MV-4-11 (cell line): ENCODE results near the gene P2RY12.
"Not testable (repeated sequence)": the region's sequence is repeated elsewhere in the genome, so short reads cannot be mapped to it uniquely, and the experiment has no call there.

Source experiments
- DNase-seq: peaks from one replicate; lab custom pipeline; 2025; lab: John Stamatoyannopoulos, UW

P2RY12 gene

DNA sequence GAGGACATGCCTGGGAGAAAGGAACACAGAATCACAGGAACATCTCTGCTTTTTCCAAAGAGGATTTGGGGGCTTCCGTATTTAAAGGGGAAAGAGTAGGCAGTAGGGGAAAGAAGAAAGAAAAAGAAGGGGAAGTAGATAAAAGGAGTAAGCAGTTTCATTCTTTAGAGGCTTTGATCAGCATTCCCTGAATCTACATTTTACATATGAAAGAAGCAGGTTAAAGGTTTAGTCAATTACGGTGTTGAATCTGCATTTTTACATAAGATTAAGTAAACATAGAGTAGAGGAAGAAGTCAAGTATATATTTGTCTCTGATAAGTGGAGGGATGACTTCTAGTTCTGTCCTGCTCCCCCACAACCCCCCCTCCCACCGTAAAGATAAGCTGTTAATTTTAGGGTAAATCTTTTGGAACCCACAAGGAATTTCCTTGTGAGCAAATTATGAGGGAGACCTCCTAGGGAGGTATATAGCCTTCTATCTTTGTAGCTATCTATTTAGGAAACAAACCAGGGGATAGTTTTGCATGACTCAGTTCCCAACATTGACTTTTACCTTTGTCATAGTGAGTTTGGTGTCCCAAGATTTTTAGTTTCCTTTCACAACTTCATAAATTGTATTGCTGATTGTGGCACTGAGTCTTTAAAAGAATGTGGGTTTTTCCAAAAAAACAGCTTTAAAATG lies 8.7 kb upstream of the P2RY12 start:
- peak; percentile 8 for DNase-seq

DNA sequence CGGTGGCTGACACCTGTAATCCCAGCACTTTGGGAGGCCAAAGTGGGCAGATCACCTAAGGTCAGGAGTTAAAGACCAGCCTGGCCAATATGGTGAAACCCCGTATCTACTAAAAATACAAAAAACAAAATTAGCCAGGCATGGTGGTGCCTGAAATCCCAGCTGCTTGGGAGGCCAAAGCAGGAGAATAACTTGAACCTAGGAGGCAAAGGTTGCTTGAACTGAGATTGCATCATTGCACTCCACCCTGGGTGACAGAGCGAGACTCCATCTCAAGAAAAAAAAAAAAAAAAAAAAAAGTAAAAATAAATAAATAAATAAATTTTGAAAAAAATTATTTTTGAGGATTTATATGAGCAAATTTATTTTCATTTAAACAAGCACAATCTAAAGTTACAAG lies 7.6 kb upstream of the P2RY12 start:
- not testable (repeated sequence) for DNase-seq

DNA sequence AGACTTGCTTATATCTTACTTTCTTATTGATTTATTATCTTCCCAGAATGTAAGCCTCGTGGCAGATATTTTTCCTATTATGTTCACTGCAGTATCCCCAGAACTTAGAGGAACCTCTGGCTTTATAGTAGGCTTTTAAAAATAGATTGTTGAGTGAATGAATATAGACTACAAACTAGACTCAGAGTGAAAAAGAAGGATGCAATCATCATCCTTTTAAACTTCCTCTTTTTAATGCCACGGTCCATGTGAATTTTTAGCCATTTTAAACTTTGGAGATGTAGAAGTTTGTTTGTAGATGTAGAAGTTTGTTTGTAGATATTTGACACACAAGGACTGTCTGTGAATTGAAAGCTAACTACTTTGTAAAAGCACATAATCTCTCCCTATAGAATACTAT lies 7.2 kb upstream of the P2RY12 start:
- peak; percentile 77 for DNase-seq

DNA sequence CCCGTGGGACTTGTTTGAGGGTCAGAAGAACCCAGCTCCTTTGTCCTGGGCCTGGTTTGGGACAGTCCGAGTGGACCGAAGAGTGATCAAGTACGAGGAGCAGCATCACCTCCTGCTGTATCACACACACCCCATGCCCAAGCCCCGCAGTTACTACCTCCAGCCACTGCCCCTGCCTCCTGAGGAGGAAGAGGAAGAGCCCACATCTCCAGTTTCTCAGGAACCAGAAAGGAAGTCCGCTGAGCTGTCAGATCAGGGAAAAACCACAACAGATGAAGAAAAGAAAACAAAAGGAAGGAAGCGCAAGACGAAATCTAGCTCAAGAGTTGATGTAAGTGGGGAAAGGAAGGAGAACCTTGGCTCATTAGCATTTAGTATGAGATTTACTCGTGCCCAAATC lies 3.3 kb upstream of the P2RY12 start:
- peak; percentile 65 for DNase-seq

DNA sequence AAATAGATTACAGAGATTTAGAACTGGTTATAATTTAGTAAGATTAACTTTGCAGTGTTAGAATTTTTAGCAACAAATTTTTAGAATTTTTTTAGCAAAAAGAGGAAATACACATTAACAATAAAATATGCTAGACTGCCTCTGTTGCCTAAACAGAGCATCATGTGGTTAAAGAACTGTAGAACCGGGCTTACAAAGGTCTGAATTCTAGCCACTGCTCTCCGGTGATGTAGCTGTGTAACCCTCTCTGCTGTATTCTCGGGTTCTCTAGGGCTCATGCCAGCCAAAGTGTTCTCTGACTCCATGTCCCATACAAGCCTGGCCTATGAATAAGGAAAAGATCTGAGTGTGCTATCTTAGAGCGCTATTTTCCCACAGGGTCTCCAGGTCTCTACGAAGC lies 2.9 kb upstream of the P2RY12 start:
- peak; percentile 48 for DNase-seq

DNA sequence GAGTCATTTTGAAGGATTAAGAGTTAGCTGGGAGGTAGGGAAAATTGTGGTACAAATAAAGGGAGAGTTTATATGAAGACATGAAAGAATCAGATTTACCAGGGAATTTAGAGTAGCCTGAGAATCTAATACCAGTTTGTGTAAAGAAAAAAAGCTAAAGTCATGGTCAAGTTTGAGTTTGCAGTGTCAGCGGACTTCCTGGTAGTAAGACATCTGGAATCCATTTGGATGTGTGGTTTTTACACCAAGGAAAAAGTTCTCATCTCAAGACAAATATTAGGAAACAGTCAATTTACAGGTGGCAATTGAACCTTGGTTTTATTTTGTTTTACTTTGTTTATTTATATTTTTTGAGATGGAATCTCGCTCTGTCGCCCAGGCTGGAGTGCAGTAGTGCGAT lies 1.5 kb upstream of the P2RY12 start:
- no peak for DNase-seq

DNA sequence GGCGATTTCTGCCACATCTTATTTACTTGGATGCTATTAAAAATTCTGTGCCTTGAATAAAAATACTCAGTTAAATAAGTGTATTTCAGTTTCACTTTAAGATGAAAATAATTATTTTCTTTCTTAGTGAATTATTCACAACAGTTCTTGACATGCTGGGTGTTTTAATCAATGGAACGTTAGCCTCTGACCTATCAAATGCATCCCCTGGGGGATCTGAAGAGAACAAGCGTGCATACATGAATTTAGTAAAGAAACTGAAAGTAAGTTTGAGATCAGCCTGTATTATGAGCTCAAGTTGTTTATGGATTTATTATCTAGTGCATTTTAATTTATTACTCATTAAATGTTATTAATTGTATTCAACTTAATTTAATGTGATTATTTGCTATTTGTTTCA lies 597 bp downstream of the P2RY12 start:
- DNase-seq = no peak

DNA sequence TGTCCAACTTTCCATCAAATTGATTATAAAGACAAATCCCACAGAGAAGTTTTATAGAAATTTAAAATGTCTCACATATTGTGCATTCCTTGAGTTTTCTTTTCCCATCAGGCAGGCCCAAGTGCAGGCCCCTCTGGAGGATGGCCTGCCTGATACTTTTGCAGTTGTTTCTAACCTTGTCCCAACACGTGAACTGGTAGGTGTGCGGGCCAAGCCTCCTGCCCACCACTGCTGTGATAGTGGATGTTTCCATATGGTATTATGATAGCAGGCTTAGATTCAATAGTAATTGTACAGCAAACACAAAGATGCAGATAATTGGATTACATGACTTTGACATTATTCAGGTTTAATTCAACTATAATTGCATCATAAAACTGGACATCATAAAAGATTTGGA lies 1.4 kb downstream of the P2RY12 start:
- DNase-seq = no peak

DNA sequence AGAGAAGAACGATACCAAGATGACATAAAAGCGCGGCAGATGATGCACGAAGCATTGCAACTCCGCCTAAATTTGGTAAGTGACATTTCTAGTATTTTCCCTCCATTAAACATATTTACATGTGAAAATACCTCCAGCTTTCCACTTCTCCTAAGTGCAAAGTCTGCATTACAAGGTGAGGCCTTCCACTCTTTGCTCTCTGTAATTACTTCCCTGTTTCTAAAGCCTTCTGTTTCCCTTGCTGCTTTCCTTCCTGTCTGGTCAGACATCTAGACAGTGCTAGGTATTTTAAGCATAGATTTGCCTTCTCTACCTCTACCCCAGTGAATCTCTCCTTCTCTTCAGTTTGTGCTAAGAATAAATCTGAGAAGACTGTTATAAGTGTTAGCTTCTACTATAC lies 1.9 kb downstream of the P2RY12 start:
- no peak for DNase-seq

DNA sequence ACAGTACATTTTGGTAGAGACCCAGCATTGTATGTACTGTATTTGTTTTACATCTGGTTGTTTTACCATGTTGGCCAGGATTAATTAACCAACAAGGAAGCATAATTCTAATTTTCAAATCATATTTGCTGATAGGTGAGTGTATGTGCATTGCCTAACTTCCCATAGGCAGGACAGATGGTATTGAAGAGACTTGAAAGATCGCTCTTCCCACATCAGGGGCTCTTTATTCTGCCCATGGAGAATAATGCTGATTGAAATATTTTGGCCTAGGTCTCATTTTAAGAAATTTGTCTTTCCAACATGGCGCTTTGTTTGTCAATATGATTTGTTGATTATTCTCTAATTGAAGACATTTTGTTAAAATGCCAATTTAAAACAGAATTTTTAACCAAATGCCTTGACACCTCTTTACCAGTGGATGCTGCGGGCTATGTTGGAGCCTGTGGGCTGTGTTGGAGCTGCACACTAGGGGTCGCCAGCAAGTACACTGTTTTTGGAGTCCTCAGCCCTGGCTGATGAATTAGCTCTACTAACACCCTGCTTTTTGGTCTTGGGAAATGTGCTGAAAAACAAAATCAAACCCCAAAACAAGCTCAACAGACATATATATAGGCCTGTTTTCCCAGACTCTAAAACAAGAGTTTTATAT lies 5.3 kb downstream of the P2RY12 start:
- DNase-seq = peak; percentile 14

DNA sequence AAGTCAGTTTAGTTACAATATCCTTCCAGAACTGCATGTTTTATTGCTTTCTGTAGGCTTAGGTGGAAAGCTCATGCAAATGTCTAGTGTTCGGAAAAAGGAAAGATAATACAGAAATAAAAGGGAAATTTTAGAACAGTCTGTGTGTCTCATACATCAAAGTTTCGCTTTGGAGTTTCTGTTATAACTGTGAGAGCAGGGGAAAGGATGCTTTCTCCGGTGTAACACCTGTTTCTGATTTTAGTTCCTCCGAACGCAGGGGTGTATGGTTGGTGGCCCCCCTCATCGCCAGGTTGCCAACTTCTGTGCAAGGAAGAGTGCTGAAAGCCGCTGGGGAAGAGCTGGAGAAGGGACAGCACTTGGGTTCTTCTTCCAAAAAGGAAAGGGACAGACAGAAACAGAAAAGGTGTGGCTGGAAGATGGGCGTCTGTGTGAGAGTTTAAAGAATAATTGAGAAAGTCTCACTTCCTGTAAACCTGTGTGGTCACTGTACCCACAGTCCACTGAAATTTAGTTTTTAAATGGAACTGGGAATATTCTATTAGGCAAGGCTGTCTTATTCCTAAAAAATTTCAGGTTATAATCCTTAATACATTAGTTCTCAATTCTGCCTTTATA lies 6.7 kb downstream of the P2RY12 start:
- no peak for DNase-seq

DNA sequence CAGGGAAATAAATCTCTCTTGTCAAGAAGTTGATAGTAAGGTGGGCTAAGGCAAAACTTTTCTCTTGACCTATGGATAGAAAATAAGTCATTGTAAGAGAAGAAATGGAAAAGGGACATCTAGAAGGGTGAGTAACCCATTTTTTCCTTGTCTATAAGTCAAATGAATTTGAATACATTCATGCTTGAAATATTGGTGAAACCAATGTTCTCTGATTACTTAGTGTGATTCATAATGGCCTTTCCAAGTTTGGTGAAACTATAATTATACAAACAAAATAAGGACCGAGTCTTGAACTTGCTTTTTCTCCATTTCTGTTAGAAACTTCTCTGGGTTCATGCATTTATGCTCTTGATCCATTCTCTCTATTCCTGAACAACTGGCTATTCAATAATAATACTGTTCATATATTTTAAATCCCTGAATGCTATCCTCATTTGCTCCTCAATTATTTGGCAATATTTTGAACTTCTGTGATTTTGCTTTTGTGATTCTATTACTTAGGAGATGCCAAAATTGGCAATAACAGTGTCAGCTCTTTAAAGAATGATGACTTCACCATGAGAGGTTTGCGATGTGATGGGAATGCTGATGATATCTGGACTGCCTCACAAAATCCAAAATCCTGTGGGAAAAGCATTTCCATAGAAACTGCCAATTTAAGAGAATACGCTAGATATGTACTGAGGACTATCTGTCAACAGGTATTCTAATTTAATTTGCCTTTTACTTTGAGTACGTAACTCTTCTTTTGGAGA lies 12.3 kb downstream of the P2RY12 start:
- DNase-seq = no peak

DNA sequence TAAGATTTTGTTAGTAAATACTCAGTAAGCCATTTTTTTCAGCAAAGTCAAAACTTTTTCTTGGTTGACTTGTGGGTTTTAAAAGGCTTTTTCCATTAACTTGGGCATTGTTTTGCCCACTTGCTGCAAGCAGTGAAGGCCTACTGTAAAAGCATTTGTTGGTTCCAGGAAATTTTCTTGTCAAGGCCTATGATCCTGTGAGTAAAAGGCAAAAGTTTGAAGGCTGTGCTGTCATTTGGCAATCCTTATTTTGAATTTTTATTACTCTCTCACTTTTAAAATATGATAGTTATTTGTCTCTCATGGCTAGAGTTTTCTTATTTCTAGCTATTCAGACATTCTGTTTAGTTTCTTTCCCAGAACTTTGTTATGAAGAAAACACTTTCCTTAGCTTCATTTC lies 13.0 kb downstream of the P2RY12 start:
- DNase-seq = no peak

DNA sequence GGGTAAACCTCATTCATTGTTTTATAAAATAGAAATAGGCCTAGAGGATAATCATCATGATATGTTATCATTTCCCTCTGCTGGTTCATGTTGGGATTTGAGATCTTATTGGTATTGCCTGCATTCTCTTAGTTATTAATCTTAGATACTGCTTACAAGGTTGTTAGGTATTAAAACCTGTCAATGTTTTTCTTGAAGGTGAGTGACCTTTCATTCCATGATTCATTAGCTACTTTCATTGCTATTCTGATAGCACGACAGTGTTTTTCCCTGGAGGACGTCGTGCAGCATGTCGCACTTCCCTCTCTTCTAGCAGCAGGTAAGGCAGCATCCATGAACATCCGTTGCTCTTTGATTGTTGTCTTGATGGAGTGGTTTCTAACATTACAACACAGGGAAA lies 17.1 kb downstream of the P2RY12 start:
- no peak for DNase-seq

DNA sequence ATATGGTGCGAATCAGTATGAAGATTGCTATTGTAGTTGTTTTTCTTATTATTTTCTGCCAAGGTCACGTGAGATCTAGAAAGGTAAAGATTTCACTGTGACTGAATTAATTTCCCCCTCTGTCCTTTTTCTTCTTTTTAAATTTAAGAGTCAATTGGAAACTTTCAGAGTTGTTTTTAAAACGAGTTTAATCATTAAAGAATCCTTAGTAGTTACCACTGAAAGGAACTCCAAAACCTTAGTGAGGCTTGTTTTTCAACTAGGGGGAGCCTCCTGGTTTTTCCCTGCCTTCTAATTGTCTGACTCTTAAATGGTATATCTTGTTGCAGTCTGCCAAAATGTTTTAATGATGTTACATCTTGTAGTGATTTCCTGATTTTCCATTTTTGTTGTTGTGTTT lies 17.6 kb downstream of the P2RY12 start:
- DNase-seq = no peak

DNA sequence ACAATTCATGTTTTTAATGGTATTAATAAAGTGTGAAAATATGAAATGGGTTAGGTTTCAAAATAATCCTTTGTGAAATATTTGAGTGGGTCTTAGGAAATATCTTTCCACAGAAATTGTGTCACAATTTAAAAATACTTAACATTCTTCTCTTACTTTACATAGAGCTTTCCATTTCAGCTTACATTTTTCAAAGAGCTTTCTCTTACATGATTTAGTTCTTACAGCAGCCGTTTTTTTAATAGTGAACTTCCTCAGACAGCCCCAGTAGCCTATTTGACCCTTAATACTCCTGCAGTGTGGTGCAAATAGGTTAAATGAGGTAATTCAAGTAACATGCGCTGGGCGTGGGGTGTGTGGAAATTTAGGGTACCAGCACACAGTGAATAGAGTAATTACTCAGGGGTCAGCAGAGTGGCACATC lies 21.8 kb downstream of the P2RY12 start:
- DNase-seq = peak; percentile 26

DNA sequence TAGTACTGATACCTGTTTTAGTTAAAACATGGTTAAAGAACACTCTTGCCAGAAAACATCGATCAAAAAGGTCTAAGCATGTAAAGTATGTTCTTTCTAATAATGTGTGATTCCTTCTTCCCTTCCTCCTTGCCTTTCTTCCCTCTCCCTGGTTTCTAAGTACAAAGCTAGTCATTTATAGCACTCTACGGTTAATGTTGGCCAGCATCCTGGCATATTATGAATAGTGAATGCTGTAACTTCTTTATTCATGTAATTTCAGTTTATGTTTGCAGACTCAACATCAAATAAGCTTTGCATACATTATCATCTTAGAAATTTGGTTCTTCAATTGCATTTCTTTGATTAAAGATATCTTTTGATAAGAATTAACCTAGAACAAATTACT lies 27.1 kb downstream of the P2RY12 start:
- DNase-seq = no peak

DNA sequence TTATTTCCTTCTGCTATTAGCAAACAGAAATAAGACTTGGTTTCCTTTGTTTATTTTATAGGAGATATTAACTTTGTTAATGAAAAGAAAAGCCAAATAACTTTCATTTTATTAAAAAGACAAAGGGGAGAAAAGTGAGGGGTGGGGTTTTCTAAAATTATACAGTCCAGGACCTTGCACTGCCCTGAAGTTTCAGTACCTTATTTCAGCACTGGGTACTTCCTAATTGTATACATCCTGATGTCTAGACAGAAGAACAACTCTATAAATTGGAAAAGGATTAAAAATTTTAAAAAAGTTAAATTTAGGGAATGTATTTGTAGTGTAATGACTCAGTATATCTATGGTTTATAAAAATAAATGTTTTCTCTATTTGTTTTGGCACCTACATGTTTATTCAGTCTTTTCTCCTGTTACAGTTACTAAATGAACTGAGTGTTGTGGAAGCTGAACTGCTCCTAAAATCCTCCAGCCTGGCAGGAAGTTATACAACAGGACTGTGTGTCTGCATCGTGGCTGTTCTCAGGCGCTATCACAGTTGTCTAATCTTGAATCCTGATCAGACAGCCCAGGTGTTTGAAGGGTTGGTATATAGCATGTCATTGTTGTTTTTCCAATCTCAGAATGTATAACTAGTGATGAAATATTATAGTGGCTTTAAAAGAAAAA lies 27.6 kb downstream of the P2RY12 start:
- DNase-seq = peak; percentile 46

DNA sequence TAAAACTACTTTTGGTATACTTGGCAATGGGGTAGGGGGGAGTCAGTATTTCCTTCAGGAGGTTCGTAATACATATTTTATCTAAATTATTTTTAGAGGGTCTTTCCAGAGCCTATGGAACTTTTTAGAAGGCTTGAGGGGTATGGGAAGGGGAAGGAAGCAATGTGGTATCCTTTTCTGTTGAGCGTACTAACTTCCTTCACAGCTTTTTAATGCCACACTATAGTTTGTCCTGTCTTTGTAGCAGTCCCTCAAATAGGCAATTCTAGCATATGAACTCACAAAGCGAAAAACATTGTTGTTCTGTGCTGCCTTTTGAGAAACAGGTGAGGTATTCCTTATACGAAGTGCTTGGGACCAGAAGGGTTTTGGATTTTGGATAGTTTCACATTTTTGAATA lies 32.9 kb downstream of the P2RY12 start:
- DNase-seq = peak; percentile 30

DNA sequence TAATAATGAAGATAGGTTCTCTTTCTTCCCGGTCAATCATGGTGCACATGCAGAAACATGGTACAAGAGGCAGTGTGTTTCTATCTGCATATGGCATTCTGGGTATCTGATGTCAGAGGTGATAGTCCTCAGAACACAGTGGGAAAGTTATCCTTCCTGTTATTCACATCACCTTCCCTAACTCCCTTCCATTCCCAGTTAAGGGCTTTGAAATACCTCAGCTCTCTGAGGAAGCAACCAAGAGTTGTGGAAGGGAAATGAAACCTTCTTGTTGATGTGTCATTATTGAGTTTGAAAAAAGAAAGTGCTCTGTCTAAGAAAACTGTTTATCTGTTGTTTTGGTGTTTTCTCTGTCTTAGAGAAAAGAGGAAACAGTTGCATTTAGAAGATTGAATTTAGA lies 33.3 kb downstream of the P2RY12 start:
- DNase-seq = peak; percentile 68

DNA sequence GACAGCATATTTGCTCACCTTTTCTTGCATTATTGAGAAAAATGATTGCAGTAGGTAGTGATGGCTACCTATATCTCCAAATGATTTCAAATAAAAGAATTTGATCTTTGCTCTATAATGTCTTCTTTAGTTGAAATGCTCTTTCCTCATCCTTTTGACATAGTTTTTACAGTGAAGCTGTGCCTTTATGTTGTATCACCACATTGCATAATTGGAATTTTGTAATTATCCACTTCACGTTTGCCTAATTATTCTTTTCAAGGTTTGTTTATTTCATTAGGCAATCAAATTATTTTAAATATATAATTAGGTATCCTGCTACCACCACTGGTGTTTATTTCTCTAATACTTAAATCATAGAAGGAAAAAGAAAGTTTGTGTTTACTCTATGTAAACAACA lies 33.9 kb downstream of the P2RY12 start:
- no peak for DNase-seq

DNA sequence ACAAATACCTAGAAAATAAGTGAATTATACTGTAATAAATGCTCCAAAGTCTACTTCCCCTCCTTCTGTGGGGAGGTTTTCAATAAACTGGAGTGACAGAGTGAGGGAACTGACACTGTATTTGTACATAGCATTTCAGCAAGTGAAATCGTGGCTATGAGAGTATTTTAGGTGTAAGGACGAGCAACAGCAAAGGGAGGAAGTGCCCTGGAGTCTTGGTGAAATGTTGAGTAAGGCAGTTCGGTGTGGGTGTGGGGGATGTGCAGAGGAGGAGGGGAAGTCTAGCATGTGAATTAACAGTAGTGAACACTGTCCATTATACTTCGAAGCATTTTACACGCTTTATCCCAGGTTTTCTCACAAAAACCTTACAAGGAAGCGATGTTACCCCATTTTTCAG lies 37.1 kb downstream of the P2RY12 start:
- peak; percentile 95 for DNase-seq
